GM06990 (cell line): ENCODE measurements around the gene NOTUM.
A peak's percentile ranks its signal among the peaks of the same experiment; 100 is the strongest.
"Not testable (repeated sequence)": the region's sequence is repeated elsewhere in the genome, so short reads cannot be mapped to it uniquely, and the experiment has no call there.

ENCODE experiments used
- DNase-seq: peaks from one replicate; pipeline ENCODE4 v3.0.0-alpha.2; 2011; ENCODE audit not compliant: insufficient read length; ENCODE audit errors: extremely low read depth
- H3K27me3 ChIP-seq: replicated peaks from 2 replicates; pipeline ENCODE4 v1.6.0; 2011; ENCODE audit warnings: low read length; ENCODE audit not compliant: control insufficient read depth, insufficient read depth
- H3K36me3 ChIP-seq: 2 replicates; pipeline ENCODE4 v1.5.1; 2011; ENCODE audit warnings: low read length; ENCODE audit not compliant: control insufficient read depth, insufficient read depth
- H3K4me3 ChIP-seq: replicated peaks from 2 replicates; pipeline ENCODE4 v1.5.1; 2011; ENCODE audit warnings: low read depth, mild to moderate bottlenecking, control low read depth, low read length
- TF ChIP-seq, protein P1 (sequence below): IDR thresholded peaks from 2 replicates; pipeline ENCODE4 v1.5.1; 2011; ENCODE audit warnings: low read length, control low read depth, mild to moderate bottlenecking, inconsistent platforms; ENCODE audit not compliant: insufficient read depth, poor library complexity, severe bottlenecking

NOTUM gene

GRCh38 chr17:81986606-81987005, 25.6 kb upstream of the NOTUM start:
- TF ChIP-seq, protein P1, sequence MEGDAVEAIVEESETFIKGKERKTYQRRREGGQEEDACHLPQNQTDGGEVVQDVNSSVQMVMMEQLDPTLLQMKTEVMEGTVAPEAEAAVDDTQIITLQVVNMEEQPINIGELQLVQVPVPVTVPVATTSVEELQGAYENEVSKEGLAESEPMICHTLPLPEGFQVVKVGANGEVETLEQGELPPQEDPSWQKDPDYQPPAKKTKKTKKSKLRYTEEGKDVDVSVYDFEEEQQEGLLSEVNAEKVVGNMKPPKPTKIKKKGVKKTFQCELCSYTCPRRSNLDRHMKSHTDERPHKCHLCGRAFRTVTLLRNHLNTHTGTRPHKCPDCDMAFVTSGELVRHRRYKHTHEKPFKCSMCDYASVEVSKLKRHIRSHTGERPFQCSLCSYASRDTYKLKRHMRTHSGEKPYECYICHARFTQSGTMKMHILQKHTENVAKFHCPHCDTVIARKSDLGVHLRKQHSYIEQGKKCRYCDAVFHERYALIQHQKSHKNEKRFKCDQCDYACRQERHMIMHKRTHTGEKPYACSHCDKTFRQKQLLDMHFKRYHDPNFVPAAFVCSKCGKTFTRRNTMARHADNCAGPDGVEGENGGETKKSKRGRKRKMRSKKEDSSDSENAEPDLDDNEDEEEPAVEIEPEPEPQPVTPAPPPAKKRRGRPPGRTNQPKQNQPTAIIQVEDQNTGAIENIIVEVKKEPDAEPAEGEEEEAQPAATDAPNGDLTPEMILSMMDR: no peak
- no peak overlapping the region for H3K4me3 ChIP-seq
- H3K27me3 ChIP-seq: no peaks in the 10 kb centered on the region
- H3K36me3 ChIP-seq: peaks cover 12% of the 10 kb centered on the region
- peak; percentile 4 for DNase-seq

- H3K36me3 ChIP-seq: peaks cover 12% of the 10 kb centered on the region
- DNase-seq: peak; percentile 8
- TF ChIP-seq, protein P1: no peak
- H3K4me3 ChIP-seq: no peak overlapping the region
- no peaks in the 10 kb centered on the region for H3K27me3 ChIP-seq
Measured at GRCh38 chr17:81984773-81985410, 23.9 kb upstream of the NOTUM start.

DNA sequence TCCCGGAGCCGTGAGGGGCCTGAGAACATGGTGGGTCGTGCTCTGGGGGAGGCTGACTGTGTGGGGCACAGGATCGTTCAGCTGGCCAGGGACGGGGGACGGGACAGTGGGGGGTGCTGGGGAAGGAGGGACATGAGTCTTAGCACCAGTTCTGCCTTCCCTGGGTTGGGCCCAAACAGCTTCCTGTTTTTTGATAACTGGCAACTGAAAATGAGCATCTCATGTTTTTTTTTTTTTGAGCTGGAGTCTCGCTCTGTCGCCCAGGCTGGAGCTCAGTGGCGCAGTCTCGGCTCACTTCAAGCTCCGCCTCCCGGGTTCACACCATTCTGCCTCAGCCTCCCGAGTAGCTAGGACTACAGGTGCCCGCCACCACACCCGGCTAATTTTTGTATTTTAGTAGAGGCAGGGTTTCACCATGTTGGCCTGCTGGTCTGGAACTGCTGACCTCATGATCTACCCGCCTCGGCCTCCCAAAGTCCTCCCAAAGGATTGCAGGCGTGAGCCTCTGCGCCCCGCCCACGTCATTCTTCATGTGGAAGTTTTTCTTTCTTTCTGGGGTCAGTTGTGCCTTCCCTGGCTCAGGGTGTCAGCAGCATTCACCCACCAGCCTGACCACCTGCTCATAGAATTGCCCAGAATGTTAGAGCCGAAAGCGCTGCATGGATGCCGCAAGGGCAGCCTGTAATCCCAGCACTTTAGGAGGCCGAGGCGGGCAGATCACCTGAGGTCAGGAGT, 22.8 kb upstream of the NOTUM start:
- no peaks in the 10 kb centered on the region for H3K27me3 ChIP-seq
- H3K4me3 ChIP-seq: no peak overlapping the region
- peaks cover 12% of the 10 kb centered on the region for H3K36me3 ChIP-seq
- TF ChIP-seq, protein P1: no peak
- DNase-seq: no peak

- DNase-seq: peak; percentile 1
- Histone ChIP-seq H3K36me3 (peaks cover 12% of the 10 kb centered on the region), H3K27me3 (no peaks in the 10 kb centered on the region), H3K4me3 (no peak overlapping the region)
- TF ChIP-seq, protein P1: no peak
Measured at GRCh38 chr17:81983011-81983638, 22.1 kb upstream of the NOTUM start.

DNA sequence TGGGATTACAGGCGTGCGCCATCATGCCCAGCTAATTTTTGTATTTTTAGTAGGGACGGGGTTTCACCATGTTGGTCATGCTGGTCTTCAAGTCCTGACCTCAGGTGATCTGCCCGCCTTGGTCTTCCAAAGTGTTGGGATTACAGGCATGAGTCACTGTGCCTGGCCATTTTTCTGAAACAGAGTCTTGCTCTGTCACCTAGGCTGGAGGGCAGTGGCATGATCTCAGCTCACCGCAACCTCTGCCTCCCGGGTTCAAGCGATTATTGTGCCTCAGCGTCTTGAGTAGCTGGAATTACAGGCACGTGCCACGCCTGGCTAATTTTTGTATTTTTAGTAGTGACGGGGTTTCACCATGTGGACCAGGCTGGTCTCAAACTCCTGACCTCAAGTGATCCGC, 20.5 kb upstream of the NOTUM start:
- H3K27me3 ChIP-seq, DNase-seq, H3K4me3 ChIP-seq: not testable (repeated sequence)
- peaks cover 12% of the 10 kb centered on the region for H3K36me3 ChIP-seq

DNA sequence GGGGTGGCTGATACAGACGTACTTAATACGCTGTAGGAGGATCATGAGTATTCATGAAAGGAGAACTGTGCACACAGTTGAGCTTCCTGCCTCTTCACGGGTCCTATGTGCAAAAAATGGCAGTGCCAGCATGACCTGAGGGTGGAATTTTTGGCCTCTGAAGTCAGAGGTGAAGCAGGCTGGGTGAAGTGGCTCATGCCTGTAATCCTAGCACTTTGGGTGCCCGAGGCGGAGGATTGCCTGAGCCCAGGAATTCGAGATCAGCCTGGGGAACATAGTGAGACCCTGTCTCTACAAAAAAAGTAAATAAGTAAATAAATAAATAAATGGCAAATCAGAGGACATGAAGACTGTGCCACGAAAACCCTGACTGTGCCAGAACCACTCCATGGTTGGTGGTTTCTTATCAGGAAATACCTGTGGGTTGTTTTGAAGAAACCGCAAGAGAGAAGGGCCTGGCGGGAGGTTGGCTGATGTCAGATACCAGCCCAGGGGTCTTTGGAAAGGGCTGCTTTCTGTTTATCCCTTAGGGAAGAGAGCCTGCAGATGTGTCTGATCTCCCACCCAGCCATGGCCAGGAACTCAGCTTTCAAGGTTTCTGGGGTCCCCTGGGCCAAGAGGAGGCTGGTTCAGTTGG, 19.8 kb upstream of the NOTUM start:
- no peak for DNase-seq
- H3K4me3 ChIP-seq: no peak overlapping the region
- TF ChIP-seq, protein P1: no peak
- H3K27me3 ChIP-seq: no peaks in the 10 kb centered on the region
- peaks cover 12% of the 10 kb centered on the region for H3K36me3 ChIP-seq
